ENCODE data around the gene PILRB. TPM values are rescaled to one million over a fixed set of nuclear protein-coding genes. Genes with fewer than 3 reads are reported as not detected.
A peak's percentile ranks its signal among the peaks of the same experiment; 100 is the strongest.

PILRB gene
- polyA plus RNA-seq, 1 donor from 2014 or later: 222 TPM

GRCh38 chr7:100407285-100408180 lies 49.6 kb downstream of the PILRB start:
- Histone ChIP-seq H3K36me3 (ENCODE audit: insufficient read depth, low read length) (no peaks in the 10 kb centered on the region), H3K4me2 (ENCODE audit: low read length) (no peak overlapping the region), H2AFZ (ENCODE audit: low read depth, low read length) (no peak overlapping the region), H3K9me3 (ENCODE audit: low read length) (no peaks in the 10 kb centered on the region), H3K9me2 (ENCODE audit: insufficient read depth, low read length) (no peaks in the 10 kb centered on the region), H3K27me3 (ENCODE audit: insufficient read depth, low read depth, low read length) (no peaks in the 10 kb centered on the region), H3K9ac (ENCODE audit: low read length) (no peak overlapping the region), H4K20me1 (ENCODE audit: insufficient read depth) (no peaks in the 10 kb centered on the region), H3F3A (ENCODE audit: insufficient read depth, low read length, poor library complexity, severe bottlenecking) (no peaks in the 10 kb centered on the region), H3K27ac (ENCODE audit: low read length) (no peak overlapping the region), H3K4me3 (ENCODE audit: low read length) (no peak overlapping the region), H3K79me2 (replicated peaks; ENCODE audit: insufficient read depth, low read length) (no peaks in the 10 kb centered on the region)
- TF ChIP-seq EZH2 (IDR thresholded peaks at IDR 0.05; ENCODE audit: borderline replicate concordance, insufficient read depth, low read length, poor library complexity, severe bottlenecking) (no peak), CTCF (IDR thresholded peaks at IDR 0.05; ENCODE audit: poor library complexity, severe bottlenecking) (peak; percentile 29)

GRCh38 chr7:100411101-100411500 lies 53.2 kb downstream of the PILRB start:
- Histone ChIP-seq H3K27ac (ENCODE audit: low read length) (no peak overlapping the region), H3K9me2 (ENCODE audit: insufficient read depth, low read length) (no peaks in the 10 kb centered on the region), H3K36me3 (ENCODE audit: insufficient read depth, low read length) (no peaks in the 10 kb centered on the region), H3K27me3 (ENCODE audit: insufficient read depth, low read depth, low read length) (no peaks in the 10 kb centered on the region), H3F3A (ENCODE audit: insufficient read depth, low read length, poor library complexity, severe bottlenecking) (no peaks in the 10 kb centered on the region), H3K9ac (ENCODE audit: low read length) (no peak overlapping the region), H4K20me1 (ENCODE audit: insufficient read depth) (no peaks in the 10 kb centered on the region), H2AFZ (ENCODE audit: low read depth, low read length) (no peak overlapping the region), H3K79me2 (replicated peaks; ENCODE audit: insufficient read depth, low read length) (no peaks in the 10 kb centered on the region), H3K9me3 (ENCODE audit: low read length) (no peaks in the 10 kb centered on the region), H3K4me3 (ENCODE audit: low read length) (no peak overlapping the region), H3K4me2 (ENCODE audit: low read length) (no peak overlapping the region)
- no peak for TF ChIP-seq MXI1 (conservative IDR thresholded peaks at IDR 0.05; ENCODE audit: poor library complexity, severe bottlenecking)
- no peak for TF ChIP-seq CTCF (IDR thresholded peaks at IDR 0.05; ENCODE audit: poor library complexity, severe bottlenecking)
- no peak for TF ChIP-seq REST (IDR thresholded peaks at IDR 0.05; ENCODE audit: borderline replicate concordance)
- no peak for TF ChIP-seq SMC3 (conservative IDR thresholded peaks at IDR 0.05; ENCODE audit: poor library complexity)
- TF ChIP-seq RAD21 (conservative IDR thresholded peaks at IDR 0.05): no peak
- TF ChIP-seq EP300 (conservative IDR thresholded peaks at IDR 0.05; ENCODE audit: poor library complexity, severe bottlenecking): no peak
- no peak for TF ChIP-seq TAF1 (IDR thresholded peaks at IDR 0.05; ENCODE audit: low read depth)
- TF ChIP-seq POLR2AphosphoS5 (IDR thresholded peaks at IDR 0.05): no peak
- no peak for TF ChIP-seq EZH2 (IDR thresholded peaks at IDR 0.05; ENCODE audit: borderline replicate concordance, insufficient read depth, low read length, poor library complexity, severe bottlenecking)

Measured in neural cell (in vitro differentiated cells).